CD4-positive, alpha-beta T cell treated with Interleukin-2 at 100 ng/mL for 4 hours (primary cell): Measurements from ENCODE around the gene GJD3.
"Not testable (repeated sequence)": the region's sequence is repeated elsewhere in the genome, so short reads cannot be mapped to it uniquely, and the experiment has no call there.

Source experiments
- DNase-seq: peaks from one replicate; pipeline ENCODE4 v3.0.0-alpha.2; 2020; ENCODE audit warnings: low spot score

GJD3 gene

GRCh38 chr17:40364121-40364861, at the start of gene GJD3:
TSS of gene GJD3 (minus strand) at chr17:40364737. CDS start at chr17:40363815, 922 bp downstream.
- no peak for DNase-seq

- not testable (repeated sequence) for DNase-seq
These were observed 49.8 kb upstream of the GJD3 start for GRCh38 chr17:40414312-40414711.

GRCh38 chr17:40412880-40413279, 48.3 kb upstream of the GJD3 start:
- no peak for DNase-seq

GRCh38 chr17:40411821-40412220, 47.3 kb upstream of the GJD3 start:
- DNase-seq: no peak

GRCh38 chr17:40410082-40410481, 45.5 kb upstream of the GJD3 start:
- DNase-seq: no peak

GRCh38 chr17:40409540-40409939, 45.0 kb upstream of the GJD3 start:
- DNase-seq: not testable (repeated sequence)

GRCh38 chr17:40407460-40407859, 42.9 kb upstream of the GJD3 start:
- DNase-seq: no peak

- no peak for DNase-seq
These were observed 39.5 kb upstream of the GJD3 start for GRCh38 chr17:40404003-40404402.

- DNase-seq: peak; percentile 13
These were observed 38.1 kb upstream of the GJD3 start for GRCh38 chr17:40402668-40403067.

- peak; percentile 49 for DNase-seq
These were observed 34.6 kb upstream of the GJD3 start for GRCh38 chr17:40399185-40399584.

GRCh38 chr17:40386555-40386954, 22.0 kb upstream of the GJD3 start:
- DNase-seq: not testable (repeated sequence)

GRCh38 chr17:40382251-40382650, 17.7 kb upstream of the GJD3 start:
- no peak for DNase-seq

- no peak for DNase-seq
These were observed 14.4 kb upstream of the GJD3 start for GRCh38 chr17:40378966-40379365.

- no peak for DNase-seq
These were observed 13.3 kb upstream of the GJD3 start for GRCh38 chr17:40377832-40378231.

GRCh38 chr17:40376541-40376940, 12.0 kb upstream of the GJD3 start:
- DNase-seq: not testable (repeated sequence)

GRCh38 chr17:40375786-40376185, 11.2 kb upstream of the GJD3 start:
- not testable (repeated sequence) for DNase-seq

- no peak for DNase-seq
These were observed 10.4 kb upstream of the GJD3 start for GRCh38 chr17:40374821-40375498.

- DNase-seq: no peak
These were observed 9.5 kb upstream of the GJD3 start for GRCh38 chr17:40373999-40374398.

- no peak for DNase-seq
These were observed 8.8 kb upstream of the GJD3 start for GRCh38 chr17:40373324-40373723.

GRCh38 chr17:40372644-40373043, 8.1 kb upstream of the GJD3 start:
- not testable (repeated sequence) for DNase-seq

- DNase-seq: no peak
These were observed 7.5 kb upstream of the GJD3 start for GRCh38 chr17:40372031-40372430.

- peak; percentile 43 for DNase-seq
These were observed 6.9 kb upstream of the GJD3 start for GRCh38 chr17:40371261-40371929.

GRCh38 chr17:40369923-40370322, 5.4 kb upstream of the GJD3 start:
- no peak for DNase-seq
